SU-DHL-6 (cell line): ENCODE results near the gene RASA3.

Experiments used
- H2AFZ ChIP-seq: fragments of 200-600 bp; sonication (generic); 2 replicates; pipeline ENCODE4 v1.6.1; 2014; ENCODE audit warnings: low read depth, mild to moderate bottlenecking, moderate library complexity, mixed read lengths, antibody characterized with exemption, low read length; ENCODE audit not compliant: severe bottlenecking
- H3F3A ChIP-seq: fragments of 200-600 bp; shearing (Covaris generic); 2 replicates; pipeline ENCODE4 v1.6.0; 2016; ENCODE audit warnings: antibody characterized with exemption, mild to moderate bottlenecking; ENCODE audit not compliant: insufficient read depth
- H3K27ac ChIP-seq: fragments of 200-600 bp; sonication (generic); 2 replicates; pipeline ENCODE4 v1.5.1; 2016; ENCODE audit warnings: low read depth, mild to moderate bottlenecking, low read length, moderate library complexity, mixed read lengths
- H3K27me3 ChIP-seq: fragments of 200-600 bp; sonication (generic), shearing (Covaris generic); 2 replicates; pipeline ENCODE4 v1.6.0; 2014; ENCODE audit warnings: mild to moderate bottlenecking, low read length
- H3K36me3 ChIP-seq: fragments of 200-600 bp; sonication (generic); 2 replicates; pipeline ENCODE4 v1.6.1; 2014; ENCODE audit warnings: mild to moderate bottlenecking, low read length, mixed read lengths
- H3K4me2 ChIP-seq: fragments of 300-600, 200-600 bp; shearing (Covaris generic), sonication (generic); 2 replicates; pipeline ENCODE4 v1.6.0; 2014; ENCODE audit warnings: low read length, low read depth, mild to moderate bottlenecking; ENCODE audit not compliant: poor library complexity, severe bottlenecking
- H3K4me3 ChIP-seq: fragments of 200-600 bp; sonication (generic); 2 replicates; pipeline ENCODE4 v1.5.1; 2014; ENCODE audit warnings: antibody characterized with exemption, low read length, mild to moderate bottlenecking, mixed read lengths; ENCODE audit not compliant: insufficient read depth, poor library complexity, severe bottlenecking
- H3K79me2 ChIP-seq: fragments of 200-600 bp; sonication (generic); 2 replicates; pipeline ENCODE4 v1.6.1; 2014; ENCODE audit warnings: mild to moderate bottlenecking, low read length, moderate library complexity; ENCODE audit not compliant: insufficient read depth
- H3K9ac ChIP-seq: fragments of 200-600 bp; sonication (generic); 2 replicates; pipeline ENCODE4 v1.7.0; 2014; ENCODE audit warnings: mild to moderate bottlenecking, low read length
- H3K9me2 ChIP-seq: fragments of 200-600 bp; sonication (generic); replicated peaks from 2 replicates; pipeline ENCODE4 v1.6.1; 2014; ENCODE audit warnings: low read length; ENCODE audit not compliant: insufficient read depth
- H3K9me3 ChIP-seq: fragments of 200-600 bp; sonication (generic); 2 replicates; pipeline ENCODE4 v1.6.1; 2014; ENCODE audit warnings: low read length, mixed read lengths; ENCODE audit not compliant: insufficient read depth
- H4K20me1 ChIP-seq: fragments of 200-600 bp; sonication (generic); 2 replicates; pipeline ENCODE4 v1.6.1; 2014; ENCODE audit warnings: low read depth, mild to moderate bottlenecking, antibody characterized with exemption, low read length, moderate library complexity, mixed read lengths
- CTCF ChIP-seq: fragments of 200-600 bp; sonication (generic); IDR thresholded peaks from one replicate; pipeline ENCODE4 v1.5.1; 2017; ENCODE audit warnings: antibody characterized with exemption, mild to moderate bottlenecking, low read length, moderate library complexity; ENCODE audit not compliant: insufficient read depth, poor library complexity, severe bottlenecking
- EZH2phosphoT487 ChIP-seq: fragments of 200-600 bp; sonication (generic), shearing (Covaris generic); conservative IDR thresholded peaks from 2 replicates; pipeline ENCODE4 v1.6.1; 2018; ENCODE audit warnings: mild to moderate bottlenecking, antibody characterized with exemption, low read length, moderate library complexity, mixed read lengths

Gene RASA3

GRCh38 chr13:114043421-114044053 lies 88.9 kb downstream of the RASA3 start:
- H3K79me2 ChIP-seq, result no peaks in the 10 kb centered on the region
- no peak overlapping the region for H3K9ac ChIP-seq
- H3F3A ChIP-seq, result no peaks in the 10 kb centered on the region
- TF ChIP-seq EZH2phosphoT487, result no peak
- TF ChIP-seq CTCF, result no peak
- no peaks in the 10 kb centered on the region for H3K36me3 ChIP-seq
- H4K20me1 ChIP-seq, result no peaks in the 10 kb centered on the region
- no peaks in the 10 kb centered on the region for H3K9me2 ChIP-seq
- no peak overlapping the region for H3K4me3 ChIP-seq
- H2AFZ ChIP-seq, result no peak overlapping the region
- no peaks in the 10 kb centered on the region for H3K27me3 ChIP-seq
- no peak overlapping the region for H3K27ac ChIP-seq
- H3K9me3 ChIP-seq, result no peaks in the 10 kb centered on the region
- H3K4me2 ChIP-seq, result no peak overlapping the region

GRCh38 chr13:114042066-114042815 lies 90.2 kb downstream of the RASA3 start:
- Histone ChIP-seq H3F3A (no peaks in the 10 kb centered on the region), H3K4me2 (no peak overlapping the region), H3K27me3 (no peaks in the 10 kb centered on the region), H3K36me3 (no peaks in the 10 kb centered on the region), H4K20me1 (no peaks in the 10 kb centered on the region), H3K9me2 (no peaks in the 10 kb centered on the region), H3K9me3 (no peaks in the 10 kb centered on the region), H3K27ac (no peak overlapping the region), H3K79me2 (no peaks in the 10 kb centered on the region), H2AFZ (no peak overlapping the region), H3K9ac (no peak overlapping the region), H3K4me3 (no peak overlapping the region)
- no peak for TF ChIP-seq EZH2phosphoT487
- no peak for TF ChIP-seq CTCF

GRCh38 chr13:114041493-114041892 lies 90.9 kb downstream of the RASA3 start:
- TF ChIP-seq CTCF, result no peak
- no peak for TF ChIP-seq EZH2phosphoT487
- Histone ChIP-seq H4K20me1 (no peaks in the 10 kb centered on the region), H3K36me3 (no peaks in the 10 kb centered on the region), H3K4me2 (no peak overlapping the region), H3F3A (no peaks in the 10 kb centered on the region), H3K9ac (no peak overlapping the region), H3K4me3 (no peak overlapping the region), H3K9me3 (no peaks in the 10 kb centered on the region), H3K27ac (no peak overlapping the region), H3K9me2 (no peaks in the 10 kb centered on the region), H2AFZ (no peak overlapping the region), H3K79me2 (no peaks in the 10 kb centered on the region), H3K27me3 (no peaks in the 10 kb centered on the region)
